EH (cell line): ENCODE data around the gene SHROOM2.
"Not testable (repeated sequence)": the region's sequence is repeated elsewhere in the genome, so short reads cannot be mapped to it uniquely, and the experiment has no call there.

Experiments used
- DNase-seq: peaks from one replicate; pipeline ENCODE4 v3.0.0-alpha.2; 2015; ENCODE audit warnings: low read depth

Gene SHROOM2

GRCh38 chrX:9785944-9786797, at the start of gene SHROOM2:
Gene SHROOM2, plus strand, starts transcription at chrX:9786429. Its CDS starts 117 bp downstream, at chrX:9786546.
- no peak for DNase-seq

GRCh38 chrX:9737363-9737762, 48.9 kb upstream of the SHROOM2 start:
- no peak for DNase-seq

- DNase-seq = peak; percentile 43
Observed at GRCh38 chrX:9738151-9738550, 48.1 kb upstream of the SHROOM2 start.

- DNase-seq = no peak
Observed at GRCh38 chrX:9739130-9739529, 47.1 kb upstream of the SHROOM2 start.

- DNase-seq = peak; percentile 40
Observed at GRCh38 chrX:9745417-9746115, 40.7 kb upstream of the SHROOM2 start.

- DNase-seq = peak; percentile 73
Observed at GRCh38 chrX:9746148-9746888, 39.9 kb upstream of the SHROOM2 start.

- no peak for DNase-seq
Observed at GRCh38 chrX:9747644-9748043, 38.6 kb upstream of the SHROOM2 start.

GRCh38 chrX:9749146-9749692, 37.0 kb upstream of the SHROOM2 start:
- no peak for DNase-seq

- DNase-seq = no peak
Observed at GRCh38 chrX:9757366-9757765, 28.9 kb upstream of the SHROOM2 start.

GRCh38 chrX:9758021-9758638, 28.1 kb upstream of the SHROOM2 start:
- no peak for DNase-seq

- no peak for DNase-seq
Observed at GRCh38 chrX:9759337-9759736, 26.9 kb upstream of the SHROOM2 start.

- DNase-seq = no peak
Observed at GRCh38 chrX:9765072-9765736, 21.0 kb upstream of the SHROOM2 start.

GRCh38 chrX:9765737-9766097, 20.5 kb upstream of the SHROOM2 start, which contains the start of gene GPR143:
Gene GPR143, minus strand, starts transcription at chrX:9765847. Its CDS starts 30 bp downstream, at chrX:9765817.
- DNase-seq = no peak

- DNase-seq = no peak
Observed at GRCh38 chrX:9767375-9767774, 18.9 kb upstream of the SHROOM2 start.

GRCh38 chrX:9768321-9768839, 17.8 kb upstream of the SHROOM2 start:
- not testable (repeated sequence) for DNase-seq

- DNase-seq = peak; percentile 10
Observed at GRCh38 chrX:9770319-9770718, 15.9 kb upstream of the SHROOM2 start.

- DNase-seq = no peak
Observed at GRCh38 chrX:9772943-9773342, 13.3 kb upstream of the SHROOM2 start.

GRCh38 chrX:9775930-9776329, 10.3 kb upstream of the SHROOM2 start:
- DNase-seq = no peak

- no peak for DNase-seq
Observed at GRCh38 chrX:9781941-9782340, 4.3 kb upstream of the SHROOM2 start.

- no peak for DNase-seq
Observed at GRCh38 chrX:9784332-9784731, 1.9 kb upstream of the SHROOM2 start.
